IMR-90 (cell line): Measurements from ENCODE around the gene HDAC7. TPM values are rescaled to one million over a fixed set of nuclear protein-coding genes. Genes with fewer than 3 reads are reported as not detected.

Experiments
- ATAC-seq: fragments of 200-7000 bp; cut with Tn5 transposase; 2 replicates; pipeline ENCODE4 v1.9.1; 2020; ENCODE audit warnings: low read depth, mild to moderate bottlenecking, moderate library complexity
- BruUV-seq: library from RNA; stranded (reverse); fragments of 400-500 nt; replicated peaks from 2 replicates; lab custom pipeline; 2021; lab: Mats Ljungman, UMichigan
- CTCF ChIA-PET: fragments of 300-600 bp; formaldehyde crosslinking; extraction: SDS; loops from one replicate; lab custom pipeline; 2021; ENCODE audit warnings: antibody characterized with exemption; lab: Yijun Ruan, JAX
- POLR2A ChIA-PET: fragments of 300-600 bp; sonication (Branson Sonifier 250); formaldehyde crosslinking; loops from one replicate; lab custom pipeline; 2022; ENCODE audit warnings: antibody characterized with exemption; ENCODE audit not compliant: unreplicated experiment; lab: Charles Lee
- DNase-seq: peaks from one replicate; pipeline ENCODE4 v3.0.0; 2013
- H2AFZ ChIP-seq: replicated peaks from 2 replicates; pipeline ENCODE3; 2013; ENCODE audit warnings: low read length, mild to moderate bottlenecking; ENCODE audit not compliant: poor library complexity
- H2AK5ac ChIP-seq: 2 replicates; pipeline ENCODE4 v1.6.1; 2013; ENCODE audit warnings: low read depth, low read length, inconsistent platforms
- H2AK9ac ChIP-seq: replicated peaks from 2 replicates; pipeline ENCODE3; 2013; ENCODE audit warnings: mild to moderate bottlenecking, low read depth, low read length, moderate library complexity; ENCODE audit not compliant: poor library complexity
- H2BK120ac ChIP-seq: 2 replicates; pipeline ENCODE4 v1.6.1; 2013; ENCODE audit warnings: low read depth, low read length, inconsistent platforms
- H2BK15ac ChIP-seq: 3 replicates; pipeline ENCODE4 v1.6.1; 2013; ENCODE audit warnings: low read depth, low read length, inconsistent platforms
- H2BK20ac ChIP-seq: 2 replicates; pipeline ENCODE4 v1.6.1; 2013; ENCODE audit warnings: low read depth, mild to moderate bottlenecking, inconsistent platforms, low read length, moderate library complexity
- H2BK5ac ChIP-seq: 2 replicates; pipeline ENCODE4 v1.6.1; 2013; ENCODE audit warnings: mild to moderate bottlenecking, low read depth, low read length, inconsistent platforms; ENCODE audit not compliant: poor library complexity, severe bottlenecking
- H3K14ac ChIP-seq: replicated peaks from 2 replicates; pipeline ENCODE4 v1.6.1; 2013; ENCODE audit warnings: low read depth, low read length, inconsistent platforms
- H3K18ac ChIP-seq: 2 replicates; pipeline ENCODE4 v1.6.1; 2013; ENCODE audit warnings: low read depth, low read length, control low read depth
- H3K23ac ChIP-seq: 2 replicates; pipeline ENCODE4 v1.6.1; 2013; ENCODE audit warnings: low read depth, low read length, inconsistent platforms
- H3K27ac ChIP-seq: 2 replicates; pipeline ENCODE4 v1.5.1; 2013; ENCODE audit warnings: mild to moderate bottlenecking, control low read depth, low read length; ENCODE audit not compliant: insufficient read depth
- H3K27me3 ChIP-seq: 2 replicates; pipeline ENCODE4 v1.6.1; 2013; ENCODE audit warnings: low read length; ENCODE audit not compliant: control insufficient read depth, insufficient read depth
- H3K36me3 ChIP-seq: 2 replicates; pipeline ENCODE4 v1.6.1; 2013; ENCODE audit warnings: low read length, mixed read lengths; ENCODE audit not compliant: control insufficient read depth, insufficient read depth
- H3K4ac ChIP-seq: 2 replicates; pipeline ENCODE4 v1.6.1; 2013; ENCODE audit warnings: low read depth, low read length, inconsistent platforms
- H3K4me1 ChIP-seq: 2 replicates; pipeline ENCODE4 v1.6.1; 2013; ENCODE audit warnings: low read length, mixed read lengths; ENCODE audit not compliant: control insufficient read depth, insufficient read depth
- H3K4me2 ChIP-seq: 2 replicates; pipeline ENCODE4 v1.6.1; 2013; ENCODE audit warnings: low read depth, mild to moderate bottlenecking, control low read depth, low read length, moderate library complexity
- H3K4me3 ChIP-seq: 2 replicates; pipeline ENCODE4 v1.5.1; 2013; ENCODE audit warnings: low read depth, mild to moderate bottlenecking, control low read depth, low read length, moderate library complexity; ENCODE audit not compliant: insufficient read depth
- H3K56ac ChIP-seq: 2 replicates; pipeline ENCODE4 v1.6.1; 2013; ENCODE audit warnings: low read length, inconsistent platforms; ENCODE audit not compliant: insufficient read depth; ENCODE audit errors: extremely low read depth
- H3K79me1 ChIP-seq, 2 experiments: 2 replicates each; pipeline ENCODE4 v1.6.1; 2013; ENCODE audit warnings: low read length in 2 of 2, inconsistent platforms in 1 of 2, low read depth in 1 of 2
- H3K9ac ChIP-seq: 2 replicates; pipeline ENCODE4 v1.6.1; 2013; ENCODE audit warnings: low read depth, low read length, control low read depth
- H3K9me1 ChIP-seq: 2 replicates; pipeline ENCODE4 v1.6.1; 2013; ENCODE audit warnings: low read length, inconsistent platforms; ENCODE audit not compliant: insufficient read depth
- H3K9me3 ChIP-seq: 2 replicates; pipeline ENCODE4 v1.6.1; 2013; ENCODE audit warnings: low read length; ENCODE audit not compliant: control insufficient read depth, insufficient read depth
- H4K20me1 ChIP-seq: 2 replicates; pipeline ENCODE4 v1.6.1; 2013; ENCODE audit warnings: low read length, inconsistent platforms; ENCODE audit not compliant: insufficient read depth
- H4K5ac ChIP-seq: 2 replicates; pipeline ENCODE4 v1.6.1; 2013; ENCODE audit warnings: mild to moderate bottlenecking, low read depth, low read length, control low read depth
- H4K8ac ChIP-seq, 2 experiments: 2 replicates each; pipeline ENCODE4 v1.6.1; 2013; ENCODE audit warnings: low read depth in 2 of 2, low read length in 2 of 2, control low read depth in 1 of 2, inconsistent platforms in 1 of 2
- H4K91ac ChIP-seq: 2 replicates; pipeline ENCODE4 v1.6.1; 2013; ENCODE audit warnings: low read depth, low read length, inconsistent platforms; ENCODE audit not compliant: insufficient read depth
- BHLHE40 ChIP-seq: fragments of 150-350 bp; IDR thresholded peaks from 2 replicates; pipeline ENCODE4 v1.6.1; 2016; ENCODE audit warnings: mild to moderate bottlenecking, low read depth, low read length
- MAFK ChIP-seq: IDR thresholded peaks from 2 replicates; pipeline ENCODE4 v1.6.1; 2012; ENCODE audit warnings: low read depth, low read length, improper control_type of control experiment
- MXI1 ChIP-seq: IDR thresholded peaks from 2 replicates; pipeline ENCODE4 v1.6.1; 2012; ENCODE audit warnings: low read depth, mild to moderate bottlenecking, low read length, moderate library complexity, borderline replicate concordance
- RCOR1 ChIP-seq: IDR thresholded peaks from 2 replicates; pipeline ENCODE4 v1.6.1; 2012; ENCODE audit warnings: mild to moderate bottlenecking, low read length, improper control_type of control experiment; ENCODE audit not compliant: insufficient replicate concordance
- WGBS, 2 experiments: methylation state at CpG; one replicate each; pipeline versions ENCODE4 v1.1.5 to v1.1.7; 2013; ENCODE audit warnings: missing lambda C conversion rate in 2 of 2; ENCODE audit not compliant: insufficient read length in 1 of 2; ENCODE audit errors: extremely low coverage in 2 of 2; 5-methylcytosine and 5-hydroxymethylcytosine counted together
- dilution Hi-C: fragments of 300-500 bp; cut with HindIII; formaldehyde crosslinking; loops from one replicate; pipeline ENCODE4 v1.14.3; 2018; ENCODE audit warnings: low sequenced_read_pairs; ENCODE audit not compliant: unreplicated experiment
- in situ Hi-C: fragments of 300-500 bp; cut with MboI; formaldehyde crosslinking; loops from 3 replicates; pipeline ENCODE4 v1.14.3; 2019; ENCODE audit warnings: low sequenced_read_pairs, inconsistent platforms, mixed read lengths
- intact Hi-C: fragments of 100-400 bp; cut with micrococcal nuclease; formaldehyde crosslinking; loops from 2 replicates; pipeline ENCODE4 v1.10.0; 2022
- polyA plus RNA-seq, 3 experiments: library from polyadenylated mRNA; depleted of rRNA; stranded (reverse); fragments of >200 nt; gene quantifications; 2 replicates each; pipeline ENCODE4 v1.2.3, GENCODE V29; 2012; ENCODE audit warnings: low replicate concordance in 1 of 3
- total RNA-seq: library from RNA; depleted of rRNA; stranded (reverse); fragments of >200 nt; gene quantifications from 2 replicates; pipeline ENCODE4 v1.2.3, GENCODE V29; 2012
- TF ChIP-seq, protein P1 (sequence below): conservative IDR thresholded peaks from 2 replicates; pipeline ENCODE4 v1.5.1; 2012; ENCODE audit warnings: mild to moderate bottlenecking, low read depth, low read length, improper control_type of control experiment

HDAC7 gene
- total and polyA plus RNA-seq, 2 of the 4 experiments (the other 2 are of a cell fraction): 10.4 to 64.7 TPM

DNA sequence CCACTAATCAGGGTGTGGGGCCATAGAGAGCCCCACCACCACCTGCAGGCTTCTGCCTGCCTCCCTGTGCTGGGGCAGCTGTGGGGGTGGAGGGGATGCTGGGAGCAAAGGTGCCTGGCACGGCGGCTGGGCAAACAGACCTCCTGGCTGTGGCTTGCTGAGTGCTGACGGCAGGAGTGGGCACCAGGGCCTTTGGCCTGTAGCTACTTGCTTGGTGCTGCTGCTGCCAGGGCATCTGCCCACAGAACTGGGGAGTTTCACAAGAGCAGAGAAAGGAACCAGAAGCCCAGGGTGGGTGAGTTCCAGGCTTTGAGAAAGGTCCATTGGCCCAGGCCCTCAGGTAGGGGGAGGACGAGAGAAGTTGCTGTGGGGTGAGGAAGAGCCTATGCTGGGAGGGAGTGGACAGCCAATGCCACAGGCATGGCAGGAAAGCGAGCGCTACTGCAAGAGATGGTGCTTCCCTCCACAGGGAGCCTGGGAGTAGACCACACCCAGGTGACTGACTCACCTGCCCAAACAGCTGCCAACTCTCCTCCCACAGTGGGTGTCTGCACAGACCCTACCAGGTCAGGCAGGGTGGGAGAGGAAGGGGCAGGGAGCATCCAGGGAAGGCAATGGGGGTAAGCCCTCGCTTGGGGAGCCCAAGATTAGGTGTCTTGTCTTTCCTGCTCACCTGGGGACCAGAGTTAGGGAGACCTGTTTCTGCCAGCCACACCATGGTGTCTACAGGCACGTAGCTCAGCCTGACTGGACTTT is 39.0 kb upstream of the HDAC7 start:
- no peak overlapping the region for H2AFZ ChIP-seq
- no peaks in the 10 kb centered on the region for H3K27me3 ChIP-seq
- peaks cover 7% of the 10 kb centered on the region for H3K36me3 ChIP-seq
- H3K18ac ChIP-seq: no peak overlapping the region
- ChIA-PET POLR2A (no interaction called here), CTCF (no interaction called here)
- H4K8ac ChIP-seq: no peak overlapping the region
- no peak overlapping the region for H2BK15ac ChIP-seq
- H3K9ac ChIP-seq: no peak overlapping the region
- H3K27ac ChIP-seq: no peak overlapping the region
- DNase-seq: no peak
- H3K9me1 ChIP-seq: no peaks in the 10 kb centered on the region; the same call in 1 of the 2 replicates
- no peak overlapping the region for H3K4me3 ChIP-seq
- H3K4me2 ChIP-seq: no peak overlapping the region
- TF ChIP-seq, protein P1, sequence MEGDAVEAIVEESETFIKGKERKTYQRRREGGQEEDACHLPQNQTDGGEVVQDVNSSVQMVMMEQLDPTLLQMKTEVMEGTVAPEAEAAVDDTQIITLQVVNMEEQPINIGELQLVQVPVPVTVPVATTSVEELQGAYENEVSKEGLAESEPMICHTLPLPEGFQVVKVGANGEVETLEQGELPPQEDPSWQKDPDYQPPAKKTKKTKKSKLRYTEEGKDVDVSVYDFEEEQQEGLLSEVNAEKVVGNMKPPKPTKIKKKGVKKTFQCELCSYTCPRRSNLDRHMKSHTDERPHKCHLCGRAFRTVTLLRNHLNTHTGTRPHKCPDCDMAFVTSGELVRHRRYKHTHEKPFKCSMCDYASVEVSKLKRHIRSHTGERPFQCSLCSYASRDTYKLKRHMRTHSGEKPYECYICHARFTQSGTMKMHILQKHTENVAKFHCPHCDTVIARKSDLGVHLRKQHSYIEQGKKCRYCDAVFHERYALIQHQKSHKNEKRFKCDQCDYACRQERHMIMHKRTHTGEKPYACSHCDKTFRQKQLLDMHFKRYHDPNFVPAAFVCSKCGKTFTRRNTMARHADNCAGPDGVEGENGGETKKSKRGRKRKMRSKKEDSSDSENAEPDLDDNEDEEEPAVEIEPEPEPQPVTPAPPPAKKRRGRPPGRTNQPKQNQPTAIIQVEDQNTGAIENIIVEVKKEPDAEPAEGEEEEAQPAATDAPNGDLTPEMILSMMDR: no peak
- TF ChIP-seq RCOR1 (no peak), MXI1 (no peak), MAFK (no peak), BHLHE40 (no peak)
- H4K5ac ChIP-seq: no peak overlapping the region
- dilution Hi-C loops: no loop called here
- 100% methylated on average over 1 of the region's 8 CpGs; no CpG with 5 or more reads in 1 of the 2 experiments for WGBS, 2 experiments
- in situ Hi-C loops: no loop called here
- H3K79me1 ChIP-seq: no peaks in the 10 kb centered on the region
- no peak overlapping the region for H2BK20ac ChIP-seq
- no peaks in the 10 kb centered on the region for H3K9me3 ChIP-seq
- no peaks in the 10 kb centered on the region for H3K4me1 ChIP-seq
- no peak overlapping the region for H2AK9ac ChIP-seq
- ATAC-seq: no peak
- H3K23ac ChIP-seq: no peak overlapping the region
- BruUV-seq: no TSS peak
- no peak overlapping the region for H3K4ac ChIP-seq
- H4K91ac ChIP-seq: no peak overlapping the region
- H2AK5ac ChIP-seq: no peak overlapping the region
- no peak overlapping the region for H3K56ac ChIP-seq
- no peak overlapping the region for H2BK120ac ChIP-seq
- no peaks in the 10 kb centered on the region for H4K20me1 ChIP-seq
- intact Hi-C loops: no loop called here
- H2BK5ac ChIP-seq: no peak overlapping the region
- H3K14ac ChIP-seq: no peak overlapping the region
